A549 treated with CpdA at 1 μM for 4 hours (cell line): ENCODE data around the gene MUC21. TPM values are rescaled to one million over a fixed set of nuclear protein-coding genes. Genes with fewer than 3 reads are reported as not detected.

Source experiments
- total RNA-seq: library from RNA; stranded (reverse); fragments of 200-300 nt; extraction: Qiagen RNA extraction; gene quantifications from 5 replicates; pipeline ENCODE4 v1.2.3, GENCODE V29; 2022; ENCODE audit warnings: low read depth

MUC21 gene
- not detected in 5 replicates for total RNA-seq

GRCh38 chr6:30983439-30983838 lies at the start of gene MUC21:
Gene MUC21 (plus strand): TSS chr6:30983718. CDS start chr6:30983959, 241 bp downstream.

GRCh38 chr6:30940361-30940986 lies 43.0 kb upstream of the MUC21 start, which contains the start of gene MUCL3:
Gene MUCL3 (plus strand): TSS chr6:30940973. CDS start chr6:30941000, 27 bp downstream.

GRCh38 chr6:31010393-31011060 lies 27.0 kb downstream of the MUC21 start, which contains the start of gene MUC22:
Gene MUC22 (plus strand): TSS chr6:31010474. CDS start chr6:31010707, 233 bp downstream.

Other genes starting within 250 kb of the MUC21 start
- 77.3 to 97.3 TPM (median 91.8 TPM) in 5 replicates for gene FLOT1, start 241.0 kb upstream of the MUC21 start, total RNA-seq
- gene IER3, start 239.2 kb upstream of the MUC21 start, total RNA-seq = 117 to 167 TPM (median 156 TPM) in 5 replicates
- gene DDR1, start 99.2 kb upstream of the MUC21 start, total RNA-seq = 46.0 to 54.9 TPM (median 48.9 TPM) in 5 replicates
- 14.2 to 21.3 TPM (median 20.5 TPM) in 5 replicates for gene GTF2H4, start 75.5 kb upstream of the MUC21 start, total RNA-seq
- gene VARS2, start 69.5 kb upstream of the MUC21 start, total RNA-seq = 11.6 to 13.4 TPM (median 12.4 TPM) in 5 replicates
- gene SFTA2, start 51.5 kb upstream of the MUC21 start, total RNA-seq = not detected in 5 replicates
- gene MUCL3, start 42.7 kb upstream of the MUC21 start, total RNA-seq = 0.01 to 0.04 TPM (median 0.02 TPM) in 3 of 5 replicates, not detected in the others
- gene MUC22, start 26.8 kb downstream of the MUC21 start, total RNA-seq = 0.01 to 0.05 TPM (median 0.03 TPM) in 4 of 5 replicates, not detected in the other
- not detected in 5 replicates for gene C6orf15, start 128.9 kb downstream of the MUC21 start, total RNA-seq
- 3.3 to 6.4 TPM (median 4.2 TPM) in 5 replicates for gene PSORS1C1, start 131.1 kb downstream of the MUC21 start, total RNA-seq
- not detected in 5 replicates for gene CDSN, start 136.7 kb downstream of the MUC21 start, total RNA-seq
- not detected in 5 replicates for gene PSORS1C2, start 155.3 kb downstream of the MUC21 start, total RNA-seq
- 6.6 to 8.7 TPM (median 7.4 TPM) in 5 replicates for gene CCHCR1, start 174.1 kb downstream of the MUC21 start, total RNA-seq
- 12.0 to 14.1 TPM (median 13.4 TPM) in 5 replicates for gene TCF19, start 174.9 kb downstream of the MUC21 start, total RNA-seq
- 2.5 to 5.1 TPM (median 3.6 TPM) in 5 replicates for gene POU5F1, start 187.0 kb downstream of the MUC21 start, total RNA-seq